Body of pancreas (tissue), 4 donors: ENCODE data around the gene GPR143.

Experiments
- CTCF ChIP-seq, 7 experiments: fragments of 450-650 bp in 4 of 7; fragments of 200-600 bp in 3 of 7; sonication (generic) in 3 of 7; IDR thresholded peaks; one replicate each; pipeline ENCODE4 v1.5.1; 2016 to 2019; ENCODE audit warnings: antibody characterized with exemption in 7 of 7
- POLR2A ChIP-seq, 3 donors: fragments of 450-650 bp; IDR thresholded peaks; one replicate each; pipeline ENCODE4 v1.6.1; 2016; ENCODE audit warnings: antibody characterized with exemption in 3 of 3, mild to moderate bottlenecking in 2 of 3

- TF ChIP-seq CTCF (IDR thresholded peaks at IDR 0.05): no peak
- no peak for TF ChIP-seq POLR2A (IDR thresholded peaks at IDR 0.05)
Measured at GRCh38 chrX:9807355-9808182, 41.9 kb upstream of the GPR143 start.
